Activated T-helper 1 cell treated with anti-CD3 and anti-CD28 coated beads, Interleukin-2, amount 50 U/mL, for 16 hours (primary cell): ENCODE measurements around the gene ASB16.
"Not testable (repeated sequence)": the region's sequence is repeated elsewhere in the genome, so short reads cannot be mapped to it uniquely, and the experiment has no call there.

Source experiments
- DNase-seq, 2 donors: peaks; one replicate each; pipeline ENCODE4 v3.0.0-alpha.2; 2020; ENCODE audit warnings: low read depth in 1 of 2, low spot score in 1 of 2

The ASB16 gene

DNA sequence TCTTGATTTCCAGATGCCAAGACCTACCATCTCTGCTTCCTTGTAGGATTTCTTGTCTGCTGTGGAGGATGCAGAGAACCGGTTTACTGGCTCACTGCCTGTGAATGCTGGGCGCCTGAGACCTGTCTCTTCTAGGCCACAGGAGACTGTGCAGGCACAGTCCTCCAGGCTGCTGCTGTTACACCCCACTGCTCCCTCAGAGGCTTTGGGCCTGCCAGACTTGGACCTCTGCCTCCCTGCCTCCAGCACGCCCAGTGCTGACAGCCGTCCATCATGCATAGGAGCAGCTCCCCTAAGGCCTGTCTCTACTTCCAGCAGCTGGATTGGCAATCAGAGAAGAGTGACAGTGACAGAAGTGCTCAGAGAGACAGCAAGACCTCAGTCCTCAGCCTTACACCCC, 22.7 kb upstream of the ASB16 start:
- DNase-seq = no peak

- not testable (repeated sequence) for DNase-seq
Observed at GRCh38 chr17:44149066-44149465, 21.4 kb upstream of the ASB16 start.

DNA sequence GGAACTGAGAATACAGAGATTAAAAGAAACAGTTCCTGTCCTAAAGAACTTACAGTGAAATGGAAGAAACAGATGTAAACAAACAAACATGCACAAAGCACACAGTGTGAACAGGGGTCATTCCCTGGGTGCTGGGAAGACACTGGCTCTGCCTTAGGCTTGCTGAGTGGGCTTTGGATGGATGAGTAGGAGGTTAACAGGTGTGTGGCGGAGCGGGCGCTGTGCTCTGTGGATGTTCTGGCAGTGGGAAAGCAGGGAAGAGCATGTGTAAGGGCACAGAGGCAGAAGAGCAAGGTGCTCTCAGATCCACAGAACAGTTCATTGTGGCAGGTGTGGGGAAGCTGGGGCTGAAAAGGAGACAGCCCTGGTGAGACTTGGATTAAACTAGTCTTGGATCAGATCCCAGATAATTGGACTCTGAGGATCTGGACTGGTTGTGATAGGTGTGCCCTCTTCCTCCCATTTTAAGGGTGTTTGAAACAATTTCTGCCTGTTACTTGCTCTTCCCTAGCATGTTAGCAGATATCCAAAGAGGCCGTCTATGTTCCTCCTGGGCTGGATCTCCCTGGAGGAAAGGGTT, 20.7 kb upstream of the ASB16 start:
- no peak for DNase-seq

GRCh38 chr17:44152875-44153274, 17.6 kb upstream of the ASB16 start:
- no peak for DNase-seq

DNA sequence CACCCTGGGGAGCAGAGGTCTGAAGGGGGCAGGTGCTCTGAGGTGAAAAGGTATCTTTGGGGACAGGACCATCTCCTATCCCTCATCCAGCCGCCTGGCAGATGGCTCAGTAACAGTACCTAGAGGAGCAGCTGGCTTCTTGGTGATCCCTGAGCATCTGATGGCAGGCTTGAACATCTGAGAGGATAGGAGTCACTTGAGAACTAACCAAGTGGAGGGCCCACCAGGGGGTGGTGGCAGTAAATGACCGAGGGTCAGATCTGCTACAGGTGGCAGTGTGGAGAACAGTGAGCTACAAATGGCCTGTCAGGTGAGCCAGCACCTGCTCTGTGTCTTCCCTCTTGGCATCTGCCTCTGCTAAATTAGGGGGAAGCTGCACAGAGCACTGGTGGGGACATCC, 15.0 kb upstream of the ASB16 start:
- no peak for DNase-seq

- DNase-seq = no peak
Observed at GRCh38 chr17:44159519-44160210, 10.8 kb upstream of the ASB16 start.

GRCh38 chr17:44164476-44164875, 6.0 kb upstream of the ASB16 start:
- DNase-seq = no peak

GRCh38 chr17:44167181-44167861, 3.2 kb upstream of the ASB16 start:
- DNase-seq = no peak

DNA sequence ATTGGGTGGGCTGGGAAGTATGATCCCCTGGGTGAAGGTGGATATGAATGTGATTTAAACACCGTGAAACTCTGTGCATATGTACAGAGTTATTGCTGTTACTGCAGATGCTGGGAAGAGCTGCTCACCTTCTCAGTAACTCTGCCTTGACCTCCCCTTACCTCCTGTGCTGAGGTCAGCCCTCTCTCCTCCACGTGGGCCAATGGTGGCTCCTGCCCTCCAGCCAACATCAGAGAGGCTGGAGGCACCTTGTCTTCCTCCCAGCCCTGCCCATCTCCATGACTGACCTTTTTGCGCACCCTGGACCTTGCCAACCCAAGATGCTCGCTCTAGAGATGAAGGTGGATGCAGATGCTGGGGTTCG, 387 bp upstream of the ASB16 start:
- DNase-seq = no peak

DNA sequence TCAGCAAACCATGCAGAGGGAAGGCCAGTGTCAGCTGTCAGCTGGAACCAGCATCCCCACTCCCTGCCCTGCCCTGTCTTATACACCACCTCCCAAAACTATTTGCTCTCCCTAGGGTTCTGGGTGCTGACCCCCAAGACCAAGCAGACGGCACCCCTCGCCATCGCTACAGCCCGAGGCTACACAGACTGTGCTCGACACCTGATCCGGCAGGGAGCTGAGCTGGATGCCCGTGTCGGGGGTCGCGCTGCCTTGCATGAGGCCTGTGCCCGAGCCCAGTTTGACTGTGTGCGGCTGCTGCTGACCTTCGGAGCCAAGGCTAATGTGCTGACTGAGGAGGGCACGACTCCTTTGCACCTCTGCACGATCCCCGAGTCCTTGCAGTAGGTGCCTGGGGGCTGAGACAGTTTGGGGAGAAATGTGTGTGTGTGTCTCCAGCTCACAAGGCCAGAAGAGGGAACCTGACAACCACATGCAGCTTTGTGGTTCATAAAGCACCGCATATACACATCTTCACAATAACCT, 1.5 kb downstream of the ASB16 start:
- DNase-seq = no peak

DNA sequence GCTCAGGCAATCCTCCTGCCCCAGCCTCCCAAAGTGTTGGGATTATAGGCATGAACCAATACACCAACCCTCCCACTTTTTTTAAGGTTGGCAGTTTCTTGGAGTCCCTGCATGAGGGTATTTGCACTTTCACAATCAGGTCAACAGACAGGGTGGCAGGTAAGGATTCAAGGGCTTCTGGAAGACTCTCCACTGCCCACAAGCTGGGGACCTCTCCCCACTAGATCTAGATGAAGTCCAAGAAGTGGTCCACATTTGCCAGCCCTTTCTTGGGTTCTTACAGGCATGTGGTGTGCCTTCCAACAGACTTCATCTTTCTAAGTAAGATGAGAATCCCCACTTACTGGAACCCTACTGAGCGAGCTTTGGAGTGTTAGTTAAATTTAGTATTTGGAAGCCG, 3.9 kb downstream of the ASB16 start:
- DNase-seq = no peak

GRCh38 chr17:44176257-44176656, 5.8 kb downstream of the ASB16 start:
- DNase-seq = no peak

DNA sequence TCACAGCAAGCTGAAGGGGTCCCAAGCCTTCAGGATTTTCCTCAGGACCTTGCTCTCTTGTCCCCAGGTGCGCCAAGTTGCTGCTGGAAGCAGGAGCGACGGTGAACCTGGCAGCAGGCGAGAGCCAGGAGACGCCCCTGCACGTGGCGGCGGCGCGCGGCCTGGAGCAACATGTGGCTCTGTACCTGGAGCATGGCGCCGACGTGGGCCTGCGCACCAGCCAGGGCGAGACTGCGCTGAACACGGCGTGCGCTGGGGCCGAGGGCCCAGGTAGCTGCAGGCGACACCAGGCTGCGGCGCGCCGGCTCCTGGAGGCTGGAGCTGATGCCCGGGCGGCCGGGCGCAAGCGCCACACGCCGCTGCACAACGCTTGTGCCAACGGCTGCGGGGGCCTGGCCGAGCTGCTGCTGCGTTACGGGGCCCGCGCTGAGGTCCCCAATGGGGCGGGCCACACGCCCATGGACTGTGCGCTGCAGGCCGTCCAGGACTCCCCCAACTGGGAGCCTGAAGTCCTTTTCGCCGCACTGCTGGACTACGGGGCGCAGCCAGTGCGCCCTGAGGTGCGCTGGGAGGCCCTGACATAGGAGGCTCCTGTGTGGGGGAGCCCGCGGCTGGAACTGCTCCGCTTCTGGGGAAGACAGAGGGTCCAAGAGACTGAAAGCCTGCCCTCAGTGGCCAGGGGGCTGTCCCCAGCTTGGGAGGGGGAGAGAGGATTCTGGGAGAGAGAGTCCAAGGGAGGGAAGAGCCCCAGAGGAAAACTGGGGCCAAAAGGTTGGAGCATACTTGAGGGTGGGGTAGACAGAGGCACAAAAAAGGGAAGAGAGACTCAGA, 6.4 kb downstream of the ASB16 start:
- no peak for DNase-seq

DNA sequence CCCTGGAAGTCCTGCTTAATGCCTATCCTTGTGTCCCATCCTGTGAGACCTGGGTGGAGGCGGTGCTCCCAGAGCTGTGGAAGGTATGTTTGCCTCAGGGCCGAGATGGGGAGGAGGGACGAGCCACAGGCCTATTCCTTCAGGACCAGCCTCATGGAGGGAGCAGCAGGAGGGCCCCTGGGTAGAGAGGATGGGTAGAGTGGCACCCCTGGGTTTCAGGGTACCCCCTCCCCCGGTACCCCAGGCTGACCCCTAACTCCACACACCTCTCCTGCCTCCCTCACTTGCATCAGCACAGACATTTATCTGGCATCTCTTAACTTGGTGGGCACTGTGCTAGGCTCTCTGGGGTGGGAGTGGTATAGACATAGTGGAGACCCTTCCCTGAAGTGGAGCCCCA, 7.1 kb downstream of the ASB16 start:
- DNase-seq = no peak

- no peak for DNase-seq
Observed at GRCh38 chr17:44178133-44178532, 7.6 kb downstream of the ASB16 start.

DNA sequence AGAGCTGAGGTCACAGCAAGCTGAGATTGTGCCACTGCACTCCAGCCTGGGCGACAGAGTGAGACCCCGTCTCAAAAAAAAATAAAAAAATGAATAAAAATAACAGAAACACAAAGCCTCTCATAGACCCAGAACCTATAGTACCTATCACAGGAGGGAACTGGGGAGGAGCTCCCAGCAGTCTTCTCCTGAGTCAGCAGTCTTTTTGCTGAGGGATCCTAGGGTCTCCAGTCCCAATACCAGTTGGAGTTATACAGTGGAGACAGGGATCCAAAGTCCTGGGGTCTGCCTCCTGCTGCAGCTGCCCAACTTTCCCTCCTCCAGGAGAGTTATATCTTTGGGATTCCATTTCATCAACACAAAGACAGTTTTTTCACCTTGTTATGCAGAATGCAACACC, 12.5 kb downstream of the ASB16 start:
- no peak for DNase-seq

- DNase-seq = no peak
Observed at GRCh38 chr17:44184212-44184810, 13.8 kb downstream of the ASB16 start.

- DNase-seq = peak; percentile 99
Observed at GRCh38 chr17:44186307-44187130, 16.0 kb downstream of the ASB16 start, which contains the start of gene TMUB2. TMUB2 (plus strand) TSS chr17:44186972; CDS start chr17:44187709, 737 bp downstream.

- no peak for DNase-seq
Observed at GRCh38 chr17:44187131-44187899, 16.8 kb downstream of the ASB16 start.
